GM21717 (cell line): ENCODE data around the gene ACP6.
"Not testable (repeated sequence)": the region's sequence is repeated elsewhere in the genome, so short reads cannot be mapped to it uniquely, and the experiment has no call there.

Source experiments
- ATAC-seq: cut with Tn5 transposase; IDR thresholded peaks from one replicate; pipeline ENCODE4 v1.9.1; 2021; ENCODE audit warnings: mild to moderate bottlenecking, moderate library complexity; ENCODE audit not compliant: unreplicated experiment

The ACP6 gene

GRCh38 chr1:147670319-147671001, at the start of gene ACP6:
TSS of gene ACP6 (minus strand) at chr1:147670524. CDS start at chr1:147670048, 476 bp downstream.
- ATAC-seq, result peak; percentile 97

- no peak for ATAC-seq
These were observed 49.4 kb upstream of the ACP6 start for GRCh38 chr1:147719711-147720225.

GRCh38 chr1:147719029-147719698, 48.8 kb upstream of the ACP6 start:
- no peak for ATAC-seq

GRCh38 chr1:147717706-147718097, 47.4 kb upstream of the ACP6 start:
- no peak for ATAC-seq

DNA sequence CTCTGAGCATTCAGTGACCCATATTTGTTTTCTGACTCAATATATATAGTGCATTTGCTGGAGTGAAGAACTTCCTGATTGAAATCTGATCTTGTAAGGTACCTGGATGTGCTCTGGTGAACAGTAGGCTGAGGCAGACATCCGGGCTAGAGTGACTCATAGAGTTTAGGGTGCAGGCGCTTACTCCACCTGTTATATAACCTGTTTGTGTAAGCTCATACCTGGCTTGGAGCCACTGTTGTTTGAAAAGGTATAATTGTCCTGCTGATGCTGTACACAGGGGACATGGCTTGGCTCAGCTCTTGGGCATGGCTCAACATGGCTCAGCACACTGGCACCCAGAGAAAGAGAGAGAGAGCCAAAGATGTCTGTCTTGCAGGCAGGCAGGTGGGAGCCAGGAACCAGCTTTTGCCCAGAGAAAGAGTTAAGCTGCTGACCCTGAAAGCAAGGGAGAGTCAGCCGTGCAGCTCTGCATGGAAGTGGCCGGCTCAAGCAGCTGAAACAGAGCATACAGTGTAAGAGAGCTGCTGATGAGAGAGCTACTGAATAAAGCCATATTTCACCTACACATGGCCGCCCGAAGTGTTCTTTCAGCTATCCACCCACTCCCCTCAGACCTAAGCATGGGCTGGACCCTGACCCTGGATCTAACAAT, 46.9 kb upstream of the ACP6 start:
- no peak for ATAC-seq

- ATAC-seq, result no peak
These were observed 42.3 kb upstream of the ACP6 start for GRCh38 chr1:147712605-147713004.

DNA sequence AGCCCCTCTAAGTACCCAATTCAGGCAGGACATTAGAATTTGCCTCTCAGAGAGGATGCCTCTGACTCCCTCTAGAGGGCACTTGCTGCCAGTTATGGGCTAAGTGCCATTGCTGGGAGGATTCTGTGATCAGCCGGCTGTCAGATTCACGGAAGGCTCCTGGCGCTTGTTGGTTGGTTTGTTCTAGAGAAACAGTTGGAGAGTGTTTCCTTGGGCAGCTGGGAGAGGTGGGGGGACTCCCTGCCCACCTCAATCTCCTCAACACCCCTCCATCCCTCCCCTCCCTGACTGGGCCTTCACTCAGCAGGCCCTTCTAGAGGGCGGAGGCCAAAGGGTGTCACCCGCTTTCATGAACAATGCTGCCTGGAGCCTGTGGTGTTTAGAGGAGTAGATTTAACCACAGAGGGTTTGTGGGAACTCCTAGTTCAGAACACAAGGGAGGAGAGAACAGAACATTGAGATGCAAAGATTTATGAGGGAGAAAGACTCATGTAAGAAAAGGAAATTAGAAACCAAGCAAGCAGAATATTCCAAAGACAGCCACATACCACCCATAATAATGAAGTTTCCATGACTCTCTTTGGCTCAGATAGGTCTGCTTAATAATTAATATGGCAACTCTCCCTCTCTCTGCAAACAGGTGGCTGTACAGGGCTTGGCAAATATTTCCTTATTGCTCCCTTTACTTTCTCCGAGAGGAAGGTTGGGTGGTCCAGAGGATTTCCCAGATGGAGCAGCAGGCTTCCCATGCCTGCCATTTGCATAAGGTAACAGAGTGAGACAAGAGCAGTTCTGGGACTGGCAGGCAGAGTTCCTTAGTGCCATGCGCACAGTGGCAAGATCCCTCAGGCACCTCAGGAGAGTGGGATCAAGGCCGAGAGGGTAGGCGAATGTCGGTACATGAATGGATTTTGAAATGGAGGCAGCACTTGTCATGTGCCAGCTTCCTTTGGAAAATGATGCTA, 30.0 kb upstream of the ACP6 start:
- no peak for ATAC-seq

DNA sequence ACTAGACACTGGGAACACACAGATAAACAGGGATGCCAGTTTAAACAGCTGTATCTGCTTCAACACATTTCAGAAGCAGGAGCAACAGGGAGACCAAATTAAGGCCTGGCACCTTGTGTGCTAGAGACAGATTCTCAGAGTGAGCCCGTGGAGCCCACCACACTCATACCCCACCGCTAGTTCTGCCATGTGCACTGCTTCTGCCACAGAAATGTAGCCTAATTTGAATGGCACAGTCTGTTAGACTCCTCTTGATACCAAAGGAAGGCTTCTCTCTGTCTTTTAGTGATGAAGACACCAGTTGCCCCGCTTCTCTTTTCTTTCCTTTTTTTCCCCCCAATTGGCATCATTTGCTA, 29.3 kb upstream of the ACP6 start:
- ATAC-seq, result no peak

GRCh38 chr1:147683163-147683763, 12.9 kb upstream of the ACP6 start:
- no peak for ATAC-seq

DNA sequence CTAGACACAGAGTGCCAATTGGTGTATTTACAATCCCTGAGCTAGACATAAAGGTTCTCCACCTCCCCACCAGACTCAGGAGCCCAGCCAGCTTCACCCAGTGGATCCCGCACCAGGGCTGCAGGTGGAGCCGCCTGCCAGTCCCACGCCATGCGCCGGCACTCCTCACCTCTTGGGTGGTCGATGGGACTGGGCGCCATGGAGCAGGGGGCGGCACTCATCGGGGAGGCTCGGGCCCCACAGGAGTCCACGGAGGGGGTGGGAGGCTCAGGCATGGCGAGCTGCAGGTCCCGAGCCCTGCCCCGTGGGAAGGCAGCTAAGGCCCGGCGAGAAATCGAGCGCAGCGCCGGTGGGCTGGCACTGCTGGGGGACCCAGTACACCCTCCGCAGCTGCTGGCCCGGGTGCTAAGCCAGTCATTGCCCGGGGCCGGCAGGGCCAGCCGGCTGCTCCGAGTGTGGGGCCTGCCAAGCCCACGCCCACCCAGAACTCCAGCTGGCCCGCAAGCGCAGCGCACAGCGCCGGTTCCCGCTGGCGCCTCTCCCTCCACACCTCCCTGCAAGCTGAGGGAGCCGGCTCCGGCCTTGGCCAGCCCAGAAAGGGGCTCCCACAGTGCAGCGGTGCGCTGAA, 10.4 kb upstream of the ACP6 start:
- ATAC-seq, result not testable (repeated sequence)

- not testable (repeated sequence) for ATAC-seq
These were observed 7.4 kb upstream of the ACP6 start for GRCh38 chr1:147677681-147678080.

- no peak for ATAC-seq
These were observed 6.2 kb upstream of the ACP6 start for GRCh38 chr1:147676311-147677085.

DNA sequence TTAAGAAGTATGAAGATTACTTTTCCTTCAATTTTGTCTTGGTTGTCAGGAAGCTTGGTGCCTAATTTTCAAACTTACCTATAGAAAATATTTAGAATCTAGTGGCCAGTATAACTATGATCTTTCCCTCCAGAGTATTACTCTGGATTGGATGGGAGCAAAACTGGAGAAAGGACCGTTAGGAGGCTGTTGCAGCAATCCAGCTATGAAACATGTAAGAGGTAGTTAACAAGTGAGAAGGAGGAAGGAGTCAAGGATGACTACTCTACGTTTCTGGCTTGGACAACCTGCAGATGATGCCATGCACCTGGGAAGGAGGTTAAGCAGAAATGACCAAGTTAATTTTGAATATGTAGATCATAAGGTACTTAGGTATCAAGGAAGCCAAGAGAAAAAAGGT, 3.5 kb upstream of the ACP6 start:
- no peak for ATAC-seq

GRCh38 chr1:147673406-147673805, 3.1 kb upstream of the ACP6 start:
- no peak for ATAC-seq

GRCh38 chr1:147669469-147670318, 630 bp downstream of the ACP6 start:
- ATAC-seq, result peak; percentile 45

DNA sequence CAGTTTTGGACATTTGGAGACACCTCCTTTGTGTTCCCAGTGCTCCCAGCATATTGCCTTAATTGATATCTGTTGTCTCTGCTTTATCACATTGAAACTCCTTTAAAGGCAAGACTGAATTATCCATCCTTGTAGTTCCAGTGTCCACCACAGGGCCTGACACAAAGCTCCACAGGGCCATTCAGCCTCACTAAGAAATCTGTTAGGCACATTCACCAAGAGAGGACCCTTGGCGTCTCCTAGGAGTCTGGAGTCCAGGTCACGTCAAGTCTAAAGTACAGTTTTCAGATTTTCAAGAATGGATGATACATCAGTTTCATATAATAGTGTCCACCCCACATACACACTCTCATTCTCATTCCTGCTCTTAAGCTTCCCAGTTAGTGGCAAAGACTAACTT, 4.8 kb downstream of the ACP6 start:
- no peak for ATAC-seq

DNA sequence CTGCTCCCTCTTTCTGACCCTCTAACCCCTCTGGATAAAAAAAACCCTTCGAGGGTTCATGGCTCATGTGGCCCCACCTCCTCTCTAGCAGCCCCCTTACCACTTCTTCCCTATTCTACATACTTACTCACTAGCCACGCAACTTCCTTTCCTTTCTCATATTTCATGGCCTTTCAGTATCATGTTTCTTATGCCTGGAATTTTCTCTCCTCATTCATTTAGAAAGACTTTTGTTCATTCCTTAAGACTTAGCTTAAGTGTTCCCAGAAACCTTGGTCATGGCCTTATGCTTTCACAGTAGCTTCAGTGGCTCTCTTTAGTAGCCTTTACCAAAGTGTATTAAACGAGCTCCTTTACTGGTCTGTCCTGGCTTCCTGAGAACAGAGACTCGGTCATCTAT, 6.1 kb downstream of the ACP6 start:
- ATAC-seq, result no peak

DNA sequence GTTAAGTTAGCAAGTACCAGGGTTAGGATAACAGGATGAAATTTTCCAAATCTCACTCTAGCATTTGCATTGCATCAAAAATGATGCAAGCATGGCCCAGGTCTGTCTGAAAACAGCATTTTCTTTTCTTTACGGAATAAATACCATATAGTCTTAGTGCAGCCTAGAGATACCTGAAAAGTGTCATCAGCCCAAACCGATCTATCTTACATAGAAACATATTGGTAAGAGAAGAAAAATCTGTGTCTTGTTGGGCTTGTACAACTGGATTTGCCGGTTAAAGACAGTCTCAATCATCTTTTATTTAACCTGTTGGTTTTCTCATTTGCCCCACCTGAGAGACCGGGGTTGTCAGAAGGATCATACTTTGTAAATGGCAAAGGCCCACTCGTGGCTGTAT, 15.8 kb downstream of the ACP6 start:
- ATAC-seq, result no peak
